ENCODE results near the gene NAA10.

The NAA10 gene

DNA sequence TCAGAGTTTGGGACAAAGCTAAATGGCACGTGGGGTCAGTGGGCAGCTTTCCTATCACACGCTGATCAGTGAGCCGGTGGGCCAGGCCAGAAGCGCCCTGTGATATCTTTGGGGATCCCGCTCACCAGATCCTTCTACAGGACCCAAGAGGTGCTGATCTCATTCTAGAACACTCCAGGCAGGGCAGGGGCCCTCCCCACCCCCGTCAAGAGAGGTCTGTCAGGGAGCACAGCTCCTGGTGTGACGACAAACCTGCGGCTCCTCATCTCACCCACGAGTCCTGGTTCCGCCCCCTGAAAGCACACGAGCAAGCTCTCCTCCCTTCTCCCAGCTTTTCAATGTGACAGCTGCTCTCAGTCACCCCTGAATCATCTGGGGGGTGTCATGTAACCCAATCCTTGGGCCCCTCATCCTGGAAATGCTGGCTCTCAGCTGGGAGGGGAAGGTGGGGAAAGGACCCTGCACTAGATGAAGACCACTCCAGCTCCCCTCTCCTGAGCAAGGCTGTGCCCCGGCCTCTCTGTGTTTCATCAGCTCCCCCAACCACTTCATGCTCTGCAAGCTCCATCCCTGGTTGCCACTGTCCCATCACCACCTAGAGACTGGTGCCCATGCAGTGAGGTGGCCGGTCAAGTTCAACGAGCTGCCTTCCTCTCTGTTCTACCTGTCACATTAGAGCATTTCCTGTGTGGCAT lies 32.2 kb upstream of the NAA10 start:
- no peak for DNase-seq

GRCh38 chrX:153966283-153966688 lies 31.4 kb upstream of the NAA10 start:
- no peak for DNase-seq

GRCh38 chrX:153965406-153965805 lies 30.6 kb upstream of the NAA10 start:
- DNase-seq, result no peak

- DNase-seq, result no peak
Measured at GRCh38 chrX:153964105-153964504, 29.3 kb upstream of the NAA10 start.

DNA sequence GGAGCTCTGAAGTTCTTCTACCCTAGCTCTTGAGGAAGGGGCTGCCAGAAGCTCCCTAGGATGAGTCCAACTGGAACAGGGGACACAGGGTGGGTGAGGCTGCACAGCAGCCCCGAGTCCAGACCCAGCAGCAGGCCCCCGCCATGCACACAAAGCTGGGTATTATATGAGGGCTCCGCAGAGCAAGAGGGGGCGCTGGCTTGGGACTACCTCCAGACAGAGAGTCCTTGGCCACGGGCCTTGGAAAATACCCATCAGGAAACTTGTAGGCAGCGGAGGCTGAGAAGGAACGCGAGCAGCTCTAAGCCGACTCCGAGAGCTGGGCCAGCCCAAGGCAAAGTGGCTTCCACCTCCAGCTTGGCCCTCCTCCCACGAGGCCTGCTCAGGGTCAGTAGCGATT lies 28.7 kb upstream of the NAA10 start:
- DNase-seq, result no peak

GRCh38 chrX:153961292-153961691 lies 26.5 kb upstream of the NAA10 start:
- DNase-seq, result no peak

DNA sequence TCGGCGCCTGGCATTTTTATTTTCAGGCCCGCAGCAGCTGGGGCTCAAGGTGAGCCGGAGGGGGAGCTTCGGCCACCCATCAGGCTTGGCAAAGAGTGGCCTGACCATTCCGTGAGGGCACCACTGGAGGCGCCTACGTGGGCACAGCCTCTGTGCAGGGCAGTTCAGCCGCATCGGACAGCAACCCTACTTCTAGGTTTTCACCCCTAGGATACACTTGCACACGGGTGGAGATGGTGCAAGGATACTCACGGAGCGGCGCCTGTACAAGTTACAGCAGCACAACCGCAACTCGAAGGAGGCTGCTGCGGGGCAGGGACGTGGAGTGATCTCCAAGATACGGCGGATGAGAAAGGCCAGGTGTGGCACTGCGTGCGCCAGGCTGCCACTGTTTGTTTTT lies 25.9 kb upstream of the NAA10 start:
- DNase-seq, result no peak

DNA sequence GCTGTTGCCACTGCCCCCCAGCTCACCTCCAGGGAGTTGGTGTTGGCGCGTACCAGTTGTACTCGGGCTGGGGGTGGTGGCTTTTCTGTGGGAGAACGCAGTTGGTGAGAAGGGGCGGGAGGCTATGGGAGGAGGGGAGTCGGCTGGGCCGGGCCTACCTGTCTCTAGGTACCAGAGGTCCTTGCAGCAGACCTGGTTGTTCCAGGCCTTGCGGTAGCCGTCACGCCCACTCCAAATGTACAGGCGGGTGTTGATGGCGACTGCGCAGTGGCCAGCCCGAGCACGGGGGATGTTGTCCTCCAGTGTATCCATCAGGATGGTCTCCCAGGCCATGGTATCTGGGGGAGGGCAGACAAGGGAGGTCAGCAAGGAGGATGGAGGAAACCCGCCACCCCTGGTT lies 25.2 kb upstream of the NAA10 start:
- no peak for DNase-seq

DNA sequence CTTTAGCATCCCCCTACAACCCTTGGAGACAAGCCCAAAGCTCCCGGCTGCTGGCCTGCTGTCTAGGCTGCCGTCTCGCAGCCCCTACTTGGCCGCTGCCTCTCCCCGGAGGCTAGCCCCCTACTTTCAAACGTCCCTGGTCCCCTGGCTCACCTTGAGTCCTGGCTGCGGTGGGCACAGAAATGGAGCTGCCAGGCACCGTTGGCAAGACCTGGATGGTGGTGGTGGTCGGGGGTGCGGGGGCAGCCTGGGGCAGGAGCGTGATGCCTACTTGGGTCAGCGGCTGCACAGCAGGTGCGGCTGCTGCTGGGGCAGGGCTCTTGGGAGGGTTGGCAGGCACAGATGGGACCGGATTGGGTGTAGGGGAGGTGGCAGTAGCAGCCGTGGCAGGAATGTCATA lies 24.8 kb upstream of the NAA10 start:
- DNase-seq, result no peak

- no peak for DNase-seq
Measured at GRCh38 chrX:153958605-153959004, 23.8 kb upstream of the NAA10 start.

- no peak for DNase-seq
Measured at GRCh38 chrX:153957224-153957623, 22.4 kb upstream of the NAA10 start.

DNA sequence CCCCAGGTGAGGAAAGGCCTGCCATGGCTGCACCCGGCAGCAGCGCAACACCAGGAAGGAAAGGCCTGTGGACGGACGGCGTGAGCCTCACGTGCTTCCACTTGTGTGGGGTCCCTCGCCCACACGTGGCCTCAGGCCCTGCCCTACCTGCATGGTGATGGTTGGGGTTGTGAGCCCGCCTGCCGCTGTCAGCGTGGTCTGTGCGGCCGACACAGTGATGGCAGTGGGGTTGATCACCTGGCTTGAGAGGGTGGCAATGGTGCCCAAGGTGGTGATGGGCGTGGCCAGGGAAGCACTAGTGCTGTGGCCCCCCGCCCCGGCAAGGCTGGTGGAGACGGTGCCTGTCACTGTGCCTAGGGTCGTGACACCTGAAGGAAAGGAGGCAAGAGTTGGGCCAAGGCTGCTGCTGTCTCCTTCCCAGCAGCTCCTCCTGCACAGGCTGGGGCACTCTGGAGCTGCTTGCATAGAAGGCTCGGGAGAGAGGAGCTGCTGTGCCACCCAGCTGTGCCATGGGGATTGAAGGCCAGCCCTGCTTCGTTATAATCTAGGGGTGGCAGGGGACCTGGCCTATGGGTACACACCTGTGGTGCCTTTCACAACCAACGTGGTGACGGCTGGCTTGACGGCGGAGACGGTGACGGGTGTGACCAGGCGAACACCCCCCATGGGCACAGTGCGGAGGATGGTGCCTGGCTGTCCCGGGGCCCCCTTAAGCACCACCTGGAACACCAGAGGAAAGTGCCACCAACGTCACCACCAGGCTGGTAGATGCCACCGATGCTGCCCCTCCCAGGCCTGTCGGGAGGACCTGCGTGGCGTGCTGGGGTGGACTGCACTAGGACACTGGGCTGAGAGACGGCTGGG lies 21.4 kb upstream of the NAA10 start:
- peak in 1 of 2 donors; percentile 9 for DNase-seq

GRCh38 chrX:153955228-153955732 lies 20.4 kb upstream of the NAA10 start:
- DNase-seq, result no peak

DNA sequence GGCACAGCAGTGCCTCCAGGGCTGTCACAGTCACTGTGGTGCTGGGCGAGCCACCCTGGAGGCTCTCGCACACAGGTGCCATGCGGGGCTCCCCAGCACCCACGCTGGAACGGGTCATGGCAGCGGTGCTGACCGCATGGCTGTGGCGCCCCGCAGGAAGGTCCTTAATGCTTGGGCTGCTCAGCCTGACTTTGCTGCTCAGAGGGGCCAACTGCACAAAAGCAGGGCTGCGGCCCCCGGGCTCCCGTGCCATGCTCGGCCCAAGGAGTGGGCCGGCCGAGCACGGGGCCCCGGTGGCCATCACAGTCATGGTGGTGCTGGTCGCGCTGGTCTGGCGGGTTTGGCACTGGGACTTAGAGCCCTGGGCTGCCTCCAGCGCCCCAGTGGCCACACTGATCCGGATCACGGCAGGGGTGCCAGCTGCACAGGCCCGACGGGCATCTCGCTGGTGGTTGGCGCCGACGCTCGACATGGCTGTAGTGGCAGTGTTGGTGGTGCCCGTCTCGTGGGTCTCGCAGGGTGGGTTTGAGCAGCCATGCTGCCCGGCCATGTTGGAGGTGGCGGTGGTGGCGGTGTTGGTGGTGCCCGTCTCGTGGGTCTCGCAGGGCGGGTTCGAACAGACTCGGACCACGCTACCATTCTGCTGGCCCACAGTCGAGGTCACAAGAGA lies 19.9 kb upstream of the NAA10 start:
- no peak for DNase-seq

GRCh38 chrX:153953892-153954557 lies 19.2 kb upstream of the NAA10 start:
- DNase-seq, result no peak

DNA sequence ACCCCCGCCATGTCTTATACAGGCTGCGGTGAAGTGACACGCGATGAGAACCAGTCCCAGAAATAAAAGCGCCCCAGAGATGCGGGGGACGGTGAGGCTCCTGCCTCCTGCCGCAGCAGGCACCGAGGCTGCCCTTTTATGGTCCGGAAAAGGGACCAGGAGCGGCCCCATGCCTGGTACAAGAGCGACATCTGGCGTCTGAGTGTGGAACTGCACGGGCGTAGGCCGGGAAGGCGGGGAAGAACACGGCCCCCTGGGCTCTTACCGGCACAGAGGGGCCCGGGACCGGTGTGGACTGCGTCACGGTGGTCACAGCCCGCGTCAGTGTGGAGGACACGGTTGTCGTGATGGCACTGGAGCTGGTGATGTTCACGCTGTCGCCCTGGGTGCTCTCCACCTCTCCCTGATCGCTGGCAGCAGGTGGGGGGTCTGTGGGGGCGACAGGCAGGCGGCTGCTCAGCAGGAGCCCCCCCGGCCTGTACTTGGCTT lies 18.5 kb upstream of the NAA10 start:
- DNase-seq, result peak; percentile 23 to 82

DNA sequence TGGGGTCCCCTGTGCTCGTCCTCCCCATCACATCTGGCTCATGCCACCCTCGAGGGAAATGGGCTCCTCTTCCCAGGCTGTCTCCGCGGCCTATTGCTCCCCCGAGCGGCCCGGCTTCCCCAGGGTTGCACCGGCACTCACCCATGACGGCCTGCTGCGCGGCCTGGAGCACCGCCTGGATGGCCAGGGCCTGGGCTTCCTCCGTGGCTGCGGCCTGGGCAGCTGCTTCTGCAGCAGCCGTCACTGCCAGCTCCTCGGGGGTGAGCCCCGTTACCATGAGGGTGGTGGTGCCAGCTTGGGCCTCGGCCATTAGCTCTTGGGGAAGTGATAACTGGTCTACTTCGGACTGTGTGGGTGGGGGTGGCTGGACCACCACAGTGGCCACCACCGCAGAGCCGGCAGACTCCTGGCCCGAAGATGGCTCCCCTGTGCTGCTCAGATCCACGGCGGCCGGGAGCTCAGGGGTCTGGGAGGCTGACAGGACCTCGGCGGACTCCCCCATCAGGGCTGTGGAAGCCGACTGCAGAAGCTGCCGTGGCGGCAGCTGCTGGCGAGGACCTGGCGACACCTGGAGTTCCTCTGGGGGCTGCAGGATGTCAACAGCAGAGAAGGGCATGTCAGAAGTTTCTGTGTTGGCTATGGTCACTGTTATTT lies 17.7 kb upstream of the NAA10 start:
- no peak for DNase-seq

DNA sequence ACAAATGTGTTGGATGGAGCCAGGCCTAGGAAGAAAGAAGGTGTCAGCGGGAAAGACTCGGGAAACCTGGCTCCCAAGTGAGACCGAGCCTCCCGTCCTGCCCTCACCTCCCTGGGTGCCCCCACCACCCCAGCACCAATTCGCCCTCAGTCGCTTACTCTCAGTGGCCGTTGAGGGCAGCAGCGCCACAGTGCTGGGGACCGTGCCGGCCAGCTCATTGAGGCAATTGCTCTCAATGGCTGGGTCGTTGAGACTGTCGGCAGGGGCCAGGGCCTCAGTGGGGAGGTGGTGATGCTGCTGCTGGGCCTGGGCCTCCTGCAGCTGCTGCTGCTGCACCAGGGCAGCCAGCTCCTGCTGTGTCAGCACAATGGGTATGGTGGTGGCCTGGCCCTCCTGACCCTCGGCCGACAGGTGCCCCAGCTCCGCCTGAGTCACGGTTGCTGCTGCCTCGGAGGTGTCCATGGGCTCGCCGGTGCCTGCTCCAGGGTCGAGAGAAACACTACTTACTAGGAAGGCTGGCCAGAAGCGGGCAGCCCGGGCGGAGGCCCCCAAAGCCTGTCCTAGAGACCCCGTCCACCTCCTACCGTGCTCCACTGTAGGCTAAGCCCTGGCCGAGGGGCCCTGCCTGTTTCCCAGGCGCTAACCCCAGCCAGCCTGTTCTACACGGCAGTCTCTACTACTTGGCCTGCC lies 17.0 kb upstream of the NAA10 start:
- DNase-seq, result no peak

DNA sequence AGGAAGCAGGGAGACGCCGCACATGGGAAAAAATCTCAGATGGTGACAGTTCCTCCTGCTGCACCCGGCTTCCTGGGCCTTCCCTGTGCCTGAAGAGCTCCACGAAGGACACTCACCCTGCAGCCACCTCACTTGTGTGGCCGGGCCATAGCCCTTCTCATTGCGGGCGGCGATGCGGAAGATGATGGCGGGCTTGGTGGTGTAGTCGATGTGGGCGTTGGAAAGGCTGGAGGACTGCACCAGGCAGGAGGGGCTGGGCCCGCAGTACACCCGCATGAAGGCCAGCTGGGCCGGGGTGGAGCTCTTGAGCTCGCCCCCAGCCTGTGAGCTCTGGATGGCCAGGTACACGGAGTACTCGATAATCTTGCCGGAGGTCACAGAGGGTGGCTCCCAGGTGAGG lies 15.3 kb upstream of the NAA10 start:
- no peak for DNase-seq

DNA sequence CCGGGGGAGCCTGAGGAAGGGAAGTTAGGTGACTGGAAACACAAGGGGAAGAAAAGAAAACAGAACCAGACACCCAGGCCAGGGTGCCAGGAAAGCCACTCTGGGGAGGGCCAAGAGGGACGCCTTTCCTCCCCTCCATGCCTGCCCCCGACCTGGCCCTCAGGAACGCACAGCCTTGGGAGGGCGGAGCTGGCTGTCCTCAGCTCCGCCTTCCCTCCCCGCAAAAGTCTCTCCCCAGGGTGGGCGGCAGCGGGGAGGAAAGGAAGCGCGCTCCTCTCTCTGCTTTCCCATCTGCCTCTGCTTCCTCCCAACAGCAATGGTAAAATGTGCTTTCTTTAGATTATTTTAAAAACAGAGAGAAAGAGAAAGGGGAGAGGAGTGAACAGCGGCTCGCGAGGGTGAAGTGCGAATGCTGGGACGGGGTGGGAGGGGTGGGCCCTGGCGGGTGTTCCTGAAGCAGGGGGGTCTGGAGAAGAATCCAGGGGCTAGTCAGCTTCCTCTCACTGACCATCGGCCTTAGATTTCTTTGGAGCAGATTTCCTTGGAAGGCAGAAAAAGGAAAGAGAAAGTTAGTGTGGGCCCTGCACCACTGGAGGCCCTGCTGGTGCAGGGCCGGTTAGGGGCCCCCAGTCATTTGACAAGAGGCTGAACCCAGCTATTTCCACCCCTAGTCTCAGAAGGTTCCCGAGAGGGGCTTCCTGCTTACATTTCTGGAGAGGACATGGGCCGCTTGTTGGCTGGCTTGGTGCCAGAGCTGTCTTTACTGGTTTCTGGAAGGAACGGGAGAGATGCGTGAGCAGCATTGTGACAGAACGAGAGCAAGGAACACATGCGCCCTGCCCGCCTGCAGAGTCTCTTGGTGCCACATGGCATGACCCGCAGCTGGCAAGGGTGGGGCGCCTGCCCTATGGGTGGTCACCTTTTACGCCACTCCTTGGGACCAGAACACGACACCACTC lies 14.3 kb upstream of the NAA10 start:
- no peak for DNase-seq
